Ascending aorta (tissue), 2 donors: ENCODE data around the gene ONECUT1. TPM values are rescaled to one million over a fixed set of nuclear protein-coding genes. Genes with fewer than 3 reads are reported as not detected.
A peak's percentile ranks its signal among the peaks of the same experiment; 100 is the strongest.
"Not testable (repeated sequence)": the region's sequence is repeated elsewhere in the genome, so short reads cannot be mapped to it uniquely, and the experiment has no call there.

Experiments used
- DNase-seq, 2 donors: peaks; one replicate each; pipeline ENCODE4 v3.0.0-alpha.2; 2019; ENCODE audit warnings: low spot score in 2 of 2
- H3K27ac ChIP-seq, 2 donors: fragments of 200-600 bp; sonication (generic); one replicate each; pipeline ENCODE4 v1.5.1; 2016 to 2017; ENCODE audit warnings: mild to moderate bottlenecking in 1 of 2
- H3K27me3 ChIP-seq: fragments of 200-600 bp; sonication (generic); one replicate; pipeline ENCODE4 v1.5.1; 2017
- H3K36me3 ChIP-seq, 2 donors: fragments of 200-600 bp; sonication (generic); one replicate each; pipeline ENCODE4 v1.5.1; 2016
- H3K4me1 ChIP-seq, 2 donors: fragments of 200-600 bp; sonication (generic); one replicate each; pipeline ENCODE4 v1.5.1; 2016 to 2017; ENCODE audit warnings: mild to moderate bottlenecking in 1 of 2
- H3K4me3 ChIP-seq, 2 donors: fragments of 200-600 bp; sonication (generic); one replicate each; pipeline ENCODE4 v1.5.1; 2016 to 2017; ENCODE audit warnings: mild to moderate bottlenecking in 1 of 2
- H3K9me3 ChIP-seq, 2 donors: fragments of 200-600 bp; sonication (generic); one replicate each; pipeline ENCODE4 v1.5.1; 2016
- CTCF ChIP-seq, 3 experiments: fragments of 200-600 bp in 2 of 3; fragments of 450-650 bp in 1 of 3; sonication (generic) in 2 of 3; IDR thresholded peaks; one replicate each; pipeline ENCODE4 v1.5.1; 2016 to 2019; ENCODE audit warnings: antibody characterized with exemption in 3 of 3, mild to moderate bottlenecking in 1 of 3, moderate library complexity in 1 of 3
- intact Hi-C: fragments of 100-400 bp; cut with DNase I; formaldehyde crosslinking; loops from one replicate; pipeline ENCODE4 v1.15.1; 2023
- total RNA-seq: library from RNA; depleted of rRNA; stranded (reverse); fragments of >200 nt; gene quantifications from one replicate; pipeline ENCODE4 v1.1.0, GENCODE V29; 2016

The ONECUT1 gene
- total RNA-seq, result 1.5 TPM

DNA sequence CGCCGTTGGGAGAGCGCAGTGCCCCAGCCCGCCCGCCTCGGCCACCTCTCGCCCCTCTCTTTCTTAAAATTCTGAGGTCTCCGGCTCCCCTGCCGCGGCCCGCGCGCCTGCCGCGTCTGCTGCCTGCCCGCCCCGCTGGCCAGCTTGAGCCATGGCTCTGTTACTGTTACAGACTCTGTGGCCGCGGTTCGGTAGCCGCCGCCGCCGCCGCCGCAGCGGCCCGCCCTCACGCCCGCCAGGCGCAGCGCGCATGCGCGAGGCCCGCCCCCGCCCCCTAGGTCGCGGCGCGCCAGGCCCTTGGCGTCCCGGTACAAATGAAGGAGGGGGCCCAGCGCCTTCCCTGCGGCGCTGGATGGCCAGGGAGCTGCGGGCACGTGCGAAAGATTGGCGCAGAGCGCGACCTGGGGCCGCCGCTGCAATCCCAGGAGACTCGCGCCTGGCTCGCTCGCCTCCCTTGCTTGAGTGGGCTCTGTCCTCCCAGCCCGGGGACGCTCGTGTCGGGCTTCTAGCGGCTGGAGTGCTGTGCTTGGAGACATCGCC is at the start of gene ONECUT1:
Gene ONECUT1, minus strand, starts transcription at position 168 of the 540 bp plus-strand sequence. CDS start 452 bp downstream, outside the sequence.
- DNase-seq, result no peak
- H3K9me3 ChIP-seq, result no peaks in the 10 kb centered on the region
- H3K36me3 ChIP-seq, result no peaks in the 10 kb centered on the region
- TF ChIP-seq CTCF (IDR thresholded peaks at IDR 0.05), result no peak
- no peak within 1 kb of the TSS for H3K27ac ChIP-seq
- H3K4me1 ChIP-seq, result peaks cover 12 to 24% of the 10 kb centered on the region in 2 donors
- H3K4me3 ChIP-seq, result peak within 1 kb of the TSS; percentile 49 to 68
- peaks cover 42% of the 10 kb centered on the region for H3K27me3 ChIP-seq
- intact Hi-C loops, result no loop called here

GRCh38 chr15:52834379-52834778 is 44.2 kb upstream of the ONECUT1 start:
- H3K27me3 ChIP-seq, result no peaks in the 10 kb centered on the region
- no peaks in the 10 kb centered on the region for H3K9me3 ChIP-seq
- no peak for TF ChIP-seq CTCF (IDR thresholded peaks at IDR 0.05)
- no peaks in the 10 kb centered on the region for H3K4me1 ChIP-seq
- no peak for DNase-seq
- H3K4me3 ChIP-seq, result no peak overlapping the region
- H3K36me3 ChIP-seq, result no peaks in the 10 kb centered on the region
- intact Hi-C loops, result no loop called here
- no peak overlapping the region for H3K27ac ChIP-seq

- H3K9me3 ChIP-seq, H3K27me3 ChIP-seq, H3K4me3 ChIP-seq, DNase-seq, H3K27ac ChIP-seq, H3K4me1 ChIP-seq, intact Hi-C loops, H3K36me3 ChIP-seq: not testable (repeated sequence)
These were observed 34.2 kb upstream of the ONECUT1 start for GRCh38 chr15:52824169-52824942.

GRCh38 chr15:52822475-52822874 is 32.3 kb upstream of the ONECUT1 start:
- Histone ChIP-seq H3K4me1 (no peaks in the 10 kb centered on the region), H3K27me3 (no peaks in the 10 kb centered on the region), H3K36me3 (no peaks in the 10 kb centered on the region), H3K9me3 (no peaks in the 10 kb centered on the region), H3K27ac (no peak overlapping the region), H3K4me3 (no peak overlapping the region)
- TF ChIP-seq CTCF (IDR thresholded peaks at IDR 0.05), result no peak
- no peak for DNase-seq
- intact Hi-C loops, result no loop called here

DNA sequence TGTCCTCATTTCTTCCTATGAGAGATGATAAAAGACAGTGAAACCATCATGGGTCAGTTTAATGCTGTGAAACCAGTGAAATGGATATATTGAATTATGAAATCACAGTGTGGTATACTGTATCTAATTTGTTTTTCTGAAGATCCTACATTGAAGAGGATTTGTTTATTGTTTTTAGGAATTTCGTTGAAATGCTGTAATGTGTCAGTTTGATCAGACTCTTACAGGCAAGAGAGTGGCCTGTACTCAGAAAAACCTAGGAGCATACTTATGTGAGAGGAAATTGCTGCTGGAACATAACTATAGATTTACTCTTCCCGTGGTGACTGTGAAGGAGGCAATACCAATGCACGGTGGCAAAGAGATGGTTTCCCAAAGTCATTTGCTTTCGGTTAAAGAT is 29.1 kb upstream of the ONECUT1 start:
- TF ChIP-seq CTCF (IDR thresholded peaks at IDR 0.05), result no peak
- Histone ChIP-seq H3K27ac (no peak overlapping the region), H3K36me3 (no peaks in the 10 kb centered on the region), H3K4me1 (no peaks in the 10 kb centered on the region), H3K27me3 (no peaks in the 10 kb centered on the region), H3K9me3 (peaks cover 0 to 3% of the 10 kb centered on the region in 2 donors), H3K4me3 (no peak overlapping the region)
- DNase-seq, result no peak
- intact Hi-C loops, result no loop called here

GRCh38 chr15:52815899-52816298 is 25.8 kb upstream of the ONECUT1 start:
- intact Hi-C loops, H3K36me3 ChIP-seq, H3K27me3 ChIP-seq, H3K27ac ChIP-seq, H3K9me3 ChIP-seq, H3K4me3 ChIP-seq, DNase-seq, H3K4me1 ChIP-seq: not testable (repeated sequence)
